GM21737 (cell line): ENCODE data around the gene PSMD8.
"Not testable (repeated sequence)": the region's sequence is repeated elsewhere in the genome, so short reads cannot be mapped to it uniquely, and the experiment has no call there.

ENCODE experiments used
- ATAC-seq: cut with Tn5 transposase; IDR thresholded peaks from one replicate; pipeline ENCODE4 v1.9.1; 2021; ENCODE audit warnings: mild to moderate bottlenecking, moderate library complexity; ENCODE audit not compliant: unreplicated experiment

The PSMD8 gene

GRCh38 chr19:38361633-38362075 is 12.7 kb upstream of the PSMD8 start:
- ATAC-seq = peak; percentile 42

- peak; percentile 57 for ATAC-seq
Measured at GRCh38 chr19:38362076-38362945, 12.1 kb upstream of the PSMD8 start.

GRCh38 chr19:38362946-38363688 is 11.3 kb upstream of the PSMD8 start:
- ATAC-seq = not testable (repeated sequence)

DNA sequence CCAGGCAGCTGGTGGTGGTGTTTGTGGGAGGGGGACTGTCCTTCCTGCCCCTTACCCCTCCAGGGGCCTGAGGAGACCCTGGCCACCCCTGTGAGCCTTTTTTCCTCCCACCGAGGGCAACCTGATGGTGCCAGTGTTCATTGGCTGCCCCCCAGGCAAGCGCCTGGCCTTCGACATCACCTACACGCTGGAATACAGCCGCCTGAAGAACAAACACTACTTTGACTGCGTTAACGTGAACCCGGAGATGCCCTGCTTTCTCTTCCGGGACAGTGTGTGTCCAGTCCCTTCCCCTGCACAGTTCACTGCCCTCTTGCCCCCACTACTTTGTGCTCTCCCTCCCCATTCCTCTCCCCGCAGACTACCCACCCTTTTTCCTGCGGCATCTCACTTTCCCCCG is 7.3 kb upstream of the PSMD8 start:
- ATAC-seq = no peak

DNA sequence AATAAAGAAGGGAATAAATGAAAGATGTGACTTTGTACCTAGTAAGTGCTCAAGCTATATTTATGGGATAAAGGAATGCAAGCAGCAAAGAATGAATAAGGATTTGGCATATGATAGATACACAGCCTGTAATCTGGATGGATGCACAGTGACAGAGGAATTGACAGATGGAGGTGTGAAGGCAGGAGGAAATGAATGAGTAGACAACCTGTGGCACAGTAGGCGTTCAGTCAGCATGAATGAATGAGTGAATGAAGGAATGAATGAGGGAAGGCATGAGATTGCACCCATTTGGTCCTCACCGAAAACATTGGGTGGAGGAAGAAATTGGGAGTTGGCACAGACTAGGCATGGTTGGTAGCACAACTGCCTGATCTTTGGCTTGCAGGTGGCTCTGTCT is 4.8 kb upstream of the PSMD8 start:
- ATAC-seq = no peak

- ATAC-seq = no peak
Measured at GRCh38 chr19:38370299-38370698, 4.1 kb upstream of the PSMD8 start.

DNA sequence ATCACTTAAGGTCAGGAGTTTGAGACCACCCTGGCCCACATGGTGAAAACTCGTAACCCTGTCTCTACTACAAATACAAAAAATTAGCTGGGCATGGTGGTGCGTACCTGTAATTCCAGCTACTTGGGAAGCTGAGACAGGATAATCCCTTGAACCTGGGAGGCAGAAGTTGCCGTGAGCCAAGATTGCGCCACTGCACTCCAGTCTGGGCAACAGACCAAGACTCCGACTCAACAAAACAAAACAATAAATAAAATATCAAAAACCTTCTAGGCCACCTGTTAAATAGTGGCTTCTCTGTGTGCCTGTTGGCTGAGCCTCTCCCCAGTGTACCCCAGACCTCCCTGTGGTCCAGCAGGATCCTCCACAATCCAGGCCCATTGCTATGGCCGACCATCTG is 3.3 kb upstream of the PSMD8 start:
- no peak for ATAC-seq

DNA sequence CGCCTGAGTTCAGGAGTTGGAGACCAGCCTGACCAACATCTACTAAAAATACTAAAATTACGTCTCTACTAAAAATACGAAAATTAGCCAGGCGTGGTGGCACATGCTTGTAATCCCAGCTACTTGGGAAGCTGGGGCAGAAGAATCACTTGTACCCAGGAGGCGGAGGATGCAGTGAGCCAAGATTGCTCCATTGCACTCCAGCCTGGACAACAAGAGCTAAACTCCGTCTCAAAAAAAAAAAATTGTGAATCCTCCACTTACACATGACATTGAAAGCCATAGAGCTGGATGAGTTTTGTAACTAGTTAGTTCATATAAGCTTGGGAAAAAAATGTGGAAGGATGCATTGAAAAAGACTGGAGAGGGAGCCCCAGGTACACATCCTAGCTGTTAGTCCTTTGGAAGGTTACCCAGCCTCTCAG is 452 bp upstream of the PSMD8 start:
- ATAC-seq = no peak

DNA sequence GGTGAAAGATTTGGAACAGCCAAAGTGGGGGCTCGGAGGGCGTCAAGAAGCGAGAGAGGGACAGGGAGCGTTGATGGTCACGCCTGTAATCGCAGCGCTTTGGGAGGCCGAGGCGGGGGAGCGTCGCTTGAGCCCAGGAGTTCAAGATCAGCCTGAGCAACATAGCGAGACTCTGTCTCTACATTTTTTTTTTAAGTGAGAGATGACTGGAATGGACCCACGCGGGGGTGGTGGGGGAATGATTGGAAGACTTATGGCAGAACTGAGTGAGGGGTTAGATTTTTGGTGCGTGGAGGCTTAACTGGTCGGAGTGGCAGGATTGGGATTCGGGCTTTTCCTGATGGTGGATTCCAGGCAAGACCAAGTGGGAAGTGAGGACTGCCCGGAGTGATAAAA is 725 bp downstream of the PSMD8 start:
- no peak for ATAC-seq

GRCh38 chr19:38375748-38376147 is 1.4 kb downstream of the PSMD8 start:
- no peak for ATAC-seq

GRCh38 chr19:38376576-38376975 is 2.2 kb downstream of the PSMD8 start:
- ATAC-seq = no peak

- ATAC-seq = no peak
Measured at GRCh38 chr19:38377052-38377451, 2.7 kb downstream of the PSMD8 start.

DNA sequence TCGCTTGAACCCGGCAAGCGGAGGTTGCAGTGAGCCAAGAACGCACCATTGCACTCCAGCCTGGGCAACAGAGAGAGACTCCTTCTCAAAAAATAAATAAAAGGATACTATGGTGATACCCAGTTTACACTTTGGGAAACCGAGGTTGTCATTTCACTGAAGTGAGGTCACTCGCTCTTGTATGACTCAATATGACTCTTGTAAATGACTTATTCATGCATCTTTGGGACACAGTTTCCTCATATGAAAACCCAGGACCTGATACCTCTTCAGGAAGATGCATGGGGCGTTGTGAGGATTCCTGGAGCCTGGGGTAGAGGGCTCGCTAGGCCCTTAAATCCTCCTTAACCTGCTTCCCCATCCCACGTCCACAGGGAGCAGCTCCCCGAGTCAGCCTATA is 4.5 kb downstream of the PSMD8 start:
- ATAC-seq = no peak

DNA sequence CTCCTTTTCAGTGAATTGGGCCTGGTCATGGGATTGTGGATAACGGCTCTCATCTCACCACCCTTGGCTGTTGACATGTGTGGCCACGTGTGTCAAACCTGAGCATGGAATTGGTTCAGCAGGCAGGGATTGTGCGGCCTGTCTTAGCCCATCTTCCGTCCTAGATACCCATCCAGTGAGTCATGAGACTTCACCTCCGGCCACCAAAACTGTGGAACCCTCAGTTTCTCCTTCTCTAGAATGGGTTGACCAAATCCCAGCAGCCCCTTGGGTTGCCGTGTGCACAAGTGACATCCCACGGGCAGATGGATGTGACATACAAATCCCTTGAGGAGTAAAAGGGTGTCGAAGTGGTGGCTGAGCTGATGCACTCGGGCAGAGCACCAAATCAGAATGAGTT is 6.8 kb downstream of the PSMD8 start:
- no peak for ATAC-seq

DNA sequence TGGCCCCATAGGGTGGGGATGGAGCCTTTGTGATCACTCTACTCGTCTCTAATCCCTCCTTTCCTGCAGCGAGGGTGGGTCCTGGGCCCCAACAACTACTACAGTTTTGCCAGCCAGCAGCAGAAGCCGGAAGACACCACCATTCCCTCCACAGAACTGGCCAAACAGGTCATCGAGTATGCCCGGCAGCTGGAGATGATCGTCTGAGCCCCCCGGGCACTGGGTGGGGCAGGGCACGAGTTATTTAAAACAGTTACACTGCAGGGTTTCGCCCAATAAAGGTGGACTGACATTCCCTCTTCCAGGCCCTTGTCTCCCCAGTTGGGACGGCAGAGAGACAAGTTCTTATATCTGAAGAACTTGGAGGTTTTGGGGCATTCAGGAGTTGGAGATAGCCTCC is 8.8 kb downstream of the PSMD8 start:
- ATAC-seq = no peak

- ATAC-seq = no peak
Measured at GRCh38 chr19:38383743-38384142, 9.4 kb downstream of the PSMD8 start.

- ATAC-seq = no peak
Measured at GRCh38 chr19:38384209-38385027, 10.0 kb downstream of the PSMD8 start.

- ATAC-seq = no peak
Measured at GRCh38 chr19:38385057-38385803, 10.9 kb downstream of the PSMD8 start.

DNA sequence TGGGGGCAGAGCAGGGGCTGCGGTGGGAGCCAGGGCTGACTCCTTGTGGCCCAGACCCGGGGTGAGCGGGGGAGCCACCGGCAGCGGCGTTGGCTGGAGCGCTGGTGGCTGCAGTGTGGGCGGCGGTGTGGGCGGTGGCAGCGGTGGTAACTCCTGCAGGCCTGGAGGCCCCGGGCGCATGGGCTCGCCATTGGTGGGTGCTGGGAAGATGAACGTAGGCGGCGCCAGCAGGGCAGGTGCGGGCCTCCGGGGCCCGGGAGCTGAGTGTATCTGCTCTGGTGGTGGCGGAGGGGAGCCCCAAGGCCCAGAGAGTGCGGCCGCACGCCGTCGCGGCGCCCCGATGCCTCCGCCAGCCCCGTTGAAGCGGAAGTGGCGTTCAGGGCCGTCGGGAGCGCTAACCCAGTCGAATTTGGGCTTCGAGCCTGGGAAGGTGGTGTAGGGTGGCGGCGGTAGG is 11.5 kb downstream of the PSMD8 start:
- ATAC-seq = no peak

- no peak for ATAC-seq
Measured at GRCh38 chr19:38386300-38386970, 12.1 kb downstream of the PSMD8 start.
